HEK293T (cell line): Measurements from ENCODE around the gene PLOD2.

Experiments used
- CTCF ChIA-PET: fragments of 350-600 bp; formaldehyde crosslinking; extraction: SDS; loops from one replicate; lab custom pipeline; 2021; ENCODE audit warnings: antibody characterized with exemption, inconsistent platforms; lab: Yijun Ruan, JAX
- POLR2A ChIA-PET: fragments of 350-600 bp; formaldehyde crosslinking; extraction: SDS; loops from one replicate; lab custom pipeline; 2020; ENCODE audit warnings: antibody characterized with exemption, inconsistent platforms; lab: Yijun Ruan, JAX
- DNase-seq: peaks from one replicate; pipeline ENCODE4 v3.0.0; 2012; ENCODE audit warnings: mixed read lengths; ENCODE audit errors: extremely low spot score
- ARNT ChIP-seq: fragments of 450-650 bp; IDR thresholded peaks from 2 replicates; pipeline ENCODE4 v1.6.1; 2017; ENCODE audit warnings: mild to moderate bottlenecking
- BHLHE40 ChIP-seq: fragments of 450-650 bp; IDR thresholded peaks from 2 replicates; pipeline ENCODE4 v1.6.1; 2016; ENCODE audit warnings: mild to moderate bottlenecking, moderate library complexity, borderline replicate concordance
- CTBP1 ChIP-seq: fragments of 450-650 bp; IDR thresholded peaks from 2 replicates; pipeline ENCODE4 v1.6.1; 2016; ENCODE audit warnings: borderline replicate concordance
- ELF4 ChIP-seq: fragments of 450-650 bp; IDR thresholded peaks from 2 replicates; pipeline ENCODE4 v1.6.1; 2017; ENCODE audit warnings: antibody characterized with exemption
- FOXA1 ChIP-seq: fragments of 450-650 bp; IDR thresholded peaks from 2 replicates; pipeline ENCODE4 v1.6.1; 2016; ENCODE audit warnings: mild to moderate bottlenecking
- FOXK2 ChIP-seq: fragments of 450-650 bp; IDR thresholded peaks from 2 replicates; pipeline ENCODE4 v1.6.1; 2016; ENCODE audit warnings: mild to moderate bottlenecking
- FOXM1 ChIP-seq: fragments of 450-650 bp; IDR thresholded peaks from 2 replicates; pipeline ENCODE4 v1.6.1; 2017; ENCODE audit warnings: mild to moderate bottlenecking, borderline replicate concordance
- HDGF ChIP-seq: fragments of 450-650 bp; IDR thresholded peaks from 2 replicates; pipeline ENCODE4 v1.6.1; 2017; ENCODE audit warnings: antibody characterized with exemption, borderline replicate concordance
- L3MBTL2 ChIP-seq: fragments of 450-650 bp; conservative IDR thresholded peaks from 2 replicates; pipeline ENCODE4 v1.6.1; 2016; ENCODE audit warnings: mild to moderate bottlenecking
- LEF1 ChIP-seq: fragments of 450-650 bp; IDR thresholded peaks from 2 replicates; pipeline ENCODE4 v1.6.1; 2017; ENCODE audit warnings: mild to moderate bottlenecking, borderline replicate concordance
- NFRKB ChIP-seq: fragments of 450-650 bp; IDR thresholded peaks from 2 replicates; pipeline ENCODE4 v1.6.1; 2016; ENCODE audit warnings: mild to moderate bottlenecking, moderate library complexity
- SP1 ChIP-seq: fragments of 450-650 bp; IDR thresholded peaks from 2 replicates; pipeline ENCODE4 v1.6.1; 2017
- SUZ12 ChIP-seq: fragments of 450-650 bp; IDR thresholded peaks from 2 replicates; pipeline ENCODE4 v1.6.1; 2016; ENCODE audit warnings: mild to moderate bottlenecking
- TARDBP ChIP-seq: fragments of 450-650 bp; IDR thresholded peaks from 2 replicates; pipeline ENCODE4 v1.6.1; 2016
- ZNF384 ChIP-seq: fragments of 450-650 bp; IDR thresholded peaks from 2 replicates; pipeline ENCODE4 v1.6.1; 2016
- TF ChIP-seq, protein P1 (sequence below): fragments of 450-650 bp; IDR thresholded peaks from 2 replicates; pipeline ENCODE4 v1.6.1; 2016

Gene PLOD2

DNA sequence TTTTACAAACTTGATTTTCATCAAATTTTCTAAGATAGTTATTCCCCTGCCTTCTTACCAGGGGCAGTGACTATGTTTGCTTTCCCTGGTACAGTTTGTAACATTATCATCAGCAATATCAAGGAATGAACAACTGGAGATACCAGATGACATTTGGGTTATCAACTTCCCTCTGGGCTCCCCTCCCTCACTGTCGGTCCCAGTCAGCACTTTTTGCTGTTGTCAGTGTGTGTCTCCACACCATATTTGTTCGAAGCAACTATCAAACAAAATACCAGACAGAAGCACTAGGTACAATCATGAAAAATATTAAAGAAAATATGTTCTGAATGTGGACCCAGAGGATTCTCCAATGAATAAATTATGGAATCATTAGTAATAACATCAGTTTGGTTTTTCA, 75.3 kb downstream of the PLOD2 start:
- no peak for DNase-seq
- ChIA-PET POLR2A (no interaction called here), CTCF (no interaction called here)
- TF ChIP-seq BHLHE40 (no peak), ARNT (no peak), FOXM1 (no peak), FOXK2 (no peak), LEF1 (no peak), TARDBP (no peak), HDGF (no peak), SUZ12 (no peak), NFRKB (no peak), ELF4 (no peak), FOXA1 (no peak)

DNA sequence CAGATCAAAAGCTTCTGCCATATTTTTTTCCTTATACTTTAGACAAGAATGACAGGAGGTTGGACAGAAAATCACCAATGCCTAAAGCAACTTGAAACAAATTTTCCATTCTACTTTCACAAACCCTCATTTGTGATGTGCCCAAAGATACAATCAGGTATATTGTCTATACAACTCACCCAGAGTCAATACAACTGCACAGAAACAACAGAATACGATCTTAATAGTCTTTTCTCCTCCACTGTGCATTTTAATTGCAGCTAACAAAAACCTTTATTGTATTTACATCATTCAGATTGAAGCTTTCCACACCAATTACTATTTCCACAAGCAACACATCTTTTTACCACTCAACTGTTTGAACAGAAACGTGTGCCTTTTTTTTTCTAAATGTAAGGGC, 80.4 kb downstream of the PLOD2 start:
- ChIA-PET CTCF (no interaction called here), POLR2A (no interaction called here)
- no peak for DNase-seq
- TF ChIP-seq L3MBTL2 (no peak), ZNF384 (no peak), CTBP1 (no peak), SP1 (no peak), ARNT (no peak), SUZ12 (no peak), ELF4 (no peak), TARDBP (no peak), LEF1 (no peak), FOXA1 (no peak)
- TF ChIP-seq, protein P1, sequence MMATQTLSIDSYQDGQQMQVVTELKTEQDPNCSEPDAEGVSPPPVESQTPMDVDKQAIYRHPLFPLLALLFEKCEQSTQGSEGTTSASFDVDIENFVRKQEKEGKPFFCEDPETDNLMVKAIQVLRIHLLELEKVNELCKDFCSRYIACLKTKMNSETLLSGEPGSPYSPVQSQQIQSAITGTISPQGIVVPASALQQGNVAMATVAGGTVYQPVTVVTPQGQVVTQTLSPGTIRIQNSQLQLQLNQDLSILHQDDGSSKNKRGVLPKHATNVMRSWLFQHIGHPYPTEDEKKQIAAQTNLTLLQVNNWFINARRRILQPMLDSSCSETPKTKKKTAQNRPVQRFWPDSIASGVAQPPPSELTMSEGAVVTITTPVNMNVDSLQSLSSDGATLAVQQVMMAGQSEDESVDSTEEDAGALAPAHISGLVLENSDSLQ, result no peak

DNA sequence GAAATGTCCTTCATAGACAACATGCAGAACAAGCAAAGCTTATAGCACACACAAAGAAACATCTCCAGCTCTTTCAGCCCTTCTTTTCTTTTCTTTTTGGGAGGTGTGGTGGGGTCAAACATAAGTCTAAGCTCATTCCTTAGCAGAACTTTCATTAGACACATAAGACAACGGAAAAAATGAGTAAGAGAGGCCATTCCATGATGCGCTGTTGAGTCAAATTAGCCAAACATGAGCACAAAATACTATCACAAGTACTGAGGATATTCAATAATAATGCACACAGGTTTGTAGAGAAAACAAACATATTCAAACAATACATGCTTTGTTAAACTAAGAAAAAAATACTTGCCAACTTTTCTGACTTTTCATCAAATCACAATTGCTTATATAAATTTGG, 83.0 kb downstream of the PLOD2 start:
- TF ChIP-seq L3MBTL2, result no peak
- no peak for TF ChIP-seq LEF1
- no peak for TF ChIP-seq SP1
- TF ChIP-seq FOXA1, result no peak
- TF ChIP-seq HDGF, result no peak
- TF ChIP-seq, protein P1, result no peak
- no peak for TF ChIP-seq ELF4
- TF ChIP-seq BHLHE40, result no peak
- no peak for TF ChIP-seq ZNF384
- no peak for TF ChIP-seq SUZ12
- no peak for TF ChIP-seq FOXK2
- TF ChIP-seq FOXM1, result no peak
- no peak for TF ChIP-seq TARDBP
- TF ChIP-seq ARNT, result no peak
- TF ChIP-seq NFRKB, result no peak
- DNase-seq, result no peak
- CTCF ChIA-PET, result no interaction called here
- POLR2A ChIA-PET, result no interaction called here

DNA sequence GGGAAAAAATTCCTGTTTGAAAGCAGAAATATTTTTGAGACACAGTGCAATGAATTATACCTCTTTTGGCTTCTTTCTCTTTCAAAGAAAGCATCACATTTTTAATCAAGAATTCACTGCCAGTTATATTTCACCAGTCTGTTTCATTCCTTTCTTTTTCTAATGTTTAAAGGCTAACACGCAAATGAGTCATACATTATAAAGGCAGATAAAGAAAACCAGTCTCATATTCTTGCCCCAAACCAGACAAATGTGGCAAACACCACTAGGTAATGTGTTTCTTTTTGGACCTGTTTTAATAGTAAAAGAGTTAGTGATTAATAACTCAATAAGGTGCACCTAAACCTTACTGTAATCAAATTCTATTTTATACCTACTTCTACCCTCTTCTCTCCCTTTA, 83.8 kb downstream of the PLOD2 start:
- POLR2A ChIA-PET, result no interaction called here
- CTCF ChIA-PET, result no interaction called here
- no peak for TF ChIP-seq ELF4
- TF ChIP-seq, protein P1, result no peak
- TF ChIP-seq NFRKB, result no peak
- no peak for TF ChIP-seq ZNF384
- no peak for TF ChIP-seq CTBP1
- no peak for TF ChIP-seq SP1
- no peak for TF ChIP-seq FOXM1
- no peak for TF ChIP-seq L3MBTL2
- no peak for TF ChIP-seq TARDBP
- TF ChIP-seq HDGF, result no peak
- no peak for TF ChIP-seq BHLHE40
- TF ChIP-seq FOXK2, result no peak
- TF ChIP-seq SUZ12, result no peak
- TF ChIP-seq FOXA1, result no peak
- no peak for TF ChIP-seq ARNT
- TF ChIP-seq LEF1, result no peak
- DNase-seq, result no peak

DNA sequence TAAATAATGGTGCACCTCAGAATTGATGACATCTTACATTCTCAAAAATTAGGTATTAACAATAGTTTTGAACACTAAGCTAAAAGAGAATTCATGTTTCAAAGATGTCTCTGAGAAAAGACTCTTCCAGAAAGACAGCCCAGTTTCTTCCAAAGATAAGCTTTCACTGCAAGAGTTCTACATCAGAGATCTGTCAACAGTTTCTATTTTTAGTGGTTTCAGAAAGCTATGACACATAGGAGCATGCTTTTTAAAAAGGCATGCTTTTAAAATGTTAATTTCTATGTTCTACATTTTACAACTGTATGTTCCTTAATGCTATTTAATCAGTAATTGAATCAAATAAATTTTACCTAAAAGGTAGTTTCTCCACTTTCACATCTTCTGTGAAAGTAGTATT, 88.2 kb downstream of the PLOD2 start:
- no peak for DNase-seq
- TF ChIP-seq CTBP1, result no peak
- TF ChIP-seq SP1, result no peak
- TF ChIP-seq SUZ12, result no peak
- TF ChIP-seq ZNF384, result no peak
- no peak for TF ChIP-seq BHLHE40
- no peak for TF ChIP-seq L3MBTL2
- no peak for TF ChIP-seq NFRKB
- TF ChIP-seq FOXA1, result no peak
- TF ChIP-seq FOXM1, result no peak
- TF ChIP-seq TARDBP, result no peak
- TF ChIP-seq, protein P1, result no peak
- no peak for TF ChIP-seq FOXK2
- no peak for TF ChIP-seq LEF1
- TF ChIP-seq ARNT, result no peak
- no peak for TF ChIP-seq HDGF
- TF ChIP-seq ELF4, result no peak
- ChIA-PET POLR2A (interaction anchor here (1.1 kb wide), 1 partner anchor 94 kb away, joined by 3 read pairs; no protein-coding TSS in a partner anchor), CTCF (interaction anchor here (0.7 kb wide), 1 partner anchor 8 kb away, joined by 4 read pairs; no protein-coding TSS in a partner anchor)
